Activated naive CD8-positive, alpha-beta T cell treated with anti-CD3 and anti-CD28 coated beads, Interleukin-2, amount 50 U/mL, for 16 hours (primary cell): ENCODE measurements around the gene MMEL1.
"Not testable (repeated sequence)": the region's sequence is repeated elsewhere in the genome, so short reads cannot be mapped to it uniquely, and the experiment has no call there.

Source experiments
- DNase-seq: peaks from one replicate; pipeline ENCODE4 v3.0.0-alpha.2; 2020; ENCODE audit warnings: low read depth, low spot score

The MMEL1 gene, protein sequence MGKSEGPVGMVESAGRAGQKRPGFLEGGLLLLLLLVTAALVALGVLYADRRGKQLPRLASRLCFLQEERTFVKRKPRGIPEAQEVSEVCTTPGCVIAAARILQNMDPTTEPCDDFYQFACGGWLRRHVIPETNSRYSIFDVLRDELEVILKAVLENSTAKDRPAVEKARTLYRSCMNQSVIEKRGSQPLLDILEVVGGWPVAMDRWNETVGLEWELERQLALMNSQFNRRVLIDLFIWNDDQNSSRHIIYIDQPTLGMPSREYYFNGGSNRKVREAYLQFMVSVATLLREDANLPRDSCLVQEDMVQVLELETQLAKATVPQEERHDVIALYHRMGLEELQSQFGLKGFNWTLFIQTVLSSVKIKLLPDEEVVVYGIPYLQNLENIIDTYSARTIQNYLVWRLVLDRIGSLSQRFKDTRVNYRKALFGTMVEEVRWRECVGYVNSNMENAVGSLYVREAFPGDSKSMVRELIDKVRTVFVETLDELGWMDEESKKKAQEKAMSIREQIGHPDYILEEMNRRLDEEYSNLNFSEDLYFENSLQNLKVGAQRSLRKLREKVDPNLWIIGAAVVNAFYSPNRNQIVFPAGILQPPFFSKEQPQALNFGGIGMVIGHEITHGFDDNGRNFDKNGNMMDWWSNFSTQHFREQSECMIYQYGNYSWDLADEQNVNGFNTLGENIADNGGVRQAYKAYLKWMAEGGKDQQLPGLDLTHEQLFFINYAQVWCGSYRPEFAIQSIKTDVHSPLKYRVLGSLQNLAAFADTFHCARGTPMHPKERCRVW

DNA sequence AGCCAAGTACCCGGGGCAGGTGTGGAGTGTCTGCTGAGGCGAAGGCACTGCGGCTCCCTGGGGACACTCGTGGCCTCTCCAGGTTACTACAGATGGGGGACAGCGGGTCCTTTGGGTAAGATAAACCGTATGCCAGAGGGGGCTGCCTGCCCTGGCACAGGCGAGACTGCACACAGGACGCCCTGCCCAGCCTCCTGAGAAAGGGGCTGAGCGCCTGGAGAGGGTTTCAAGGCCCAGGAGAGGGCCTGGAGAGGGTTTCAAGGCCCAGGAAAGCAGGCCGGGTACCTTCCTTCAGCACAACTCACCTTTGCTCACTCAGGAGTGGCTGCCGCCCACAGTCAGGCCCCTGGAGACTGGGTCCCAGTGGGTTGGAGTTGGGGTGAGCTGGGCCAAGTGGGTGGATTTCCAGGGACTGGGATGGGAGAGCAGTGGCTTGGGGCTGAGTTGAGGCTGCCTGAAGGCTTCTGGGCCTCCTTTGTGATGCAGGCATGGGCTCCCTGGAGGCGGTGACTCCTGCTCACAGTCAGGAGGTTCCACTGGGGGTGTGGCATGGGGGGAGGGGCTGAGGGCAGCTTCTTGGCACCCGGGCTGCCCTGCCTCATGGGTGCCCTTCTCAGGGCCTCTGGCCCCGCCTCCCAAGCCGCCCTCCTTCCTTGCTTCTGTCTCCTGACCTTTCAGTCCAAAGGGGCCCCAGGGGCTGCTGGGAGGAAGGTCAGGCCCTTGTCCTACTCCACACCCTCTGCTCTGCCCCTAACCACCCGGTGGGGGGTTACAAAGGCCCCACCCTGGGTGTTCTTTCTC, at the start of gene MMEL1:
MMEL1 (minus strand) TSS at position 456 of the 801 bp plus-strand sequence. CDS start 3,532 bp downstream, outside the sequence.
- DNase-seq: no peak

DNA sequence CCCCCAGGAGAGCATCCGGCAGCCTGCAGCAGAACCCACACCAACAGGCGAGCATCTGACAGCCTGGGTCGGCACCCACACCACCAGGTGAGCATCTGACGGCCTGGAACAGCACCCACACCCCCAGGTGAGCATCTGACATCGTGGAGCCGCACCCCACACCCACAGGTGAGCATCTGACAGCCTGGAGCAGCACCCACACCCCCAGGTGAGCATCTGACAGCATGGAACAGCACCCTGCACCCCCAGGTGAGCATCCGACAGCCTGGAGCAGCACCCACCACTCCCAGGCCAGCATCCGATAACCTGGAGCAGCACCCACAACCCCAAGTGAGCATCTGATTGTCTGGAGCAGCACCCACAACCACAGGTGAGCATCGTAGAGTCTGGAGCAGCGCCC, 43.9 kb upstream of the MMEL1 start:
- DNase-seq: not testable (repeated sequence)

DNA sequence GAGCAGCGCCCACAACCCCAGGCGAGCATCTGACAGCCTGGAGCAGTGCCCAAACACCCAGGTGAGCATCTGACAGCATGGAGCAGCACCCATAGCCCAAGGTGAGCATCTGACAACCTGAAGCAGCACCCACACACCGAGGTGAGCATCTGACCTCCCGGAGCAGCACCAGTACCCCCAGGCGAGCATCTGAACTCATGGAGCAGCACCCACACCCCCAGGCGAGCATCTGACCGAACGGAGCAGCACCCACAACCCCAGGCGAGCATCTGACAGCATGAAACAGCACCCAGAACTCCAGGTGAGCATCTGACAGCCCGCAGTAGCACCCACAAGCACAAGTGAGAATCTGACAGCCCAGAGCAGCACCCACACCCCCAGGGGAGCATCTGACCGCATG, 38.8 kb upstream of the MMEL1 start:
- not testable (repeated sequence) for DNase-seq

DNA sequence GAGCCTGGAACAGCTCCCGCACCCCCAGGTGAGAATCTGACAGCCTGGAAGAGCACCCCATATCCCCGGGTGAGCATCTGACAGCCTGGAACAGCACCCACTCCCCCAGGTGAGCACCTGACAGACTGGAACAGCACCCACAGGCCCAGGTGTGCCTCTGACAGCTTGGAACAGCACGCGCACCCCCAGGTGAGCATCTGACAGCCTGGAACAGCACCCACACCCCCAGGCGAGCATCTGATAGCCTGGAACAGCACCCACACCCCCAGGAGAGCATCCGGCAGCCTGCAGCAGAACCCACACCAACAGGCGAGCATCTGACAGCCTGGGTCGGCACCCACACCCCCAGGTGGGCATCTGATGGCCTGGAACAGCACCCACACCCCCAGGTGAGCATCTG, 27.0 kb upstream of the MMEL1 start:
- not testable (repeated sequence) for DNase-seq

DNA sequence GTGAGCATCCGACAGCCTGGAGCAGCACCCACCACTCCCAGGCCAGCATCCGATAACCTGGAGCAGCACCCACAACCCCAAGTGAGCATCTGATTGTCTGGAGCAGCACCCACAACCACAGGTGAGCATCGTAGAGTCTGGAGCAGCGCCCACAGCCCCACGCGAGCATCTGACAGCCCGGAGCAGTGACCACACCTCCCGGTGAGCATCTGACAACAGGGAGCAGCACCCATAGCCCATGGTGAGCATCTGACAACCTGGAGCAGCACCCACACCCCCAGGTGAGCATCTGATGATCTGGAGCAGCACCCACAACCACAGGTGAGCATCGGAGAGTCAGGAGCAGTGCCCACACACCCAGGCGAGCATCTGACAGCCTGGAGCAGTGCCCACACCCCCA, 25.1 kb upstream of the MMEL1 start:
- not testable (repeated sequence) for DNase-seq

DNA sequence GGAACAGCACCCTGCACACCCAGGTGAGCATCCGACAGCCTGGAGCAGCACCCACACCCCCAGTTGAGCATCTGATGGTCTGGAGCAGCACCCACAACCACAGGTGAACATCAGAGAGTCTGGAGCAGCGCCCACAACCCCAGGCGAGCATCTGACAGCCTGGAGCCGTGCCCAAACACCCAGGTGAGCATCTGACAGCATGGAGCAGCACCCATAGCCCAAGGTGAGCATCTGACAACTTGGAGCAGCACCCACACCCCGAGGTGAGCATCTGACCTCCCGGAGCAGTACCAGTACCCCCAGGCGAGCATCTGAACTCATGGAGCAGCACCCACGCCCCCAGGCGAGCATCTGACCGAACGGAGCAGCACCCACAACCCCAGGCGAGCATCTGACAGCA, 24.3 kb upstream of the MMEL1 start:
- DNase-seq: not testable (repeated sequence)

DNA sequence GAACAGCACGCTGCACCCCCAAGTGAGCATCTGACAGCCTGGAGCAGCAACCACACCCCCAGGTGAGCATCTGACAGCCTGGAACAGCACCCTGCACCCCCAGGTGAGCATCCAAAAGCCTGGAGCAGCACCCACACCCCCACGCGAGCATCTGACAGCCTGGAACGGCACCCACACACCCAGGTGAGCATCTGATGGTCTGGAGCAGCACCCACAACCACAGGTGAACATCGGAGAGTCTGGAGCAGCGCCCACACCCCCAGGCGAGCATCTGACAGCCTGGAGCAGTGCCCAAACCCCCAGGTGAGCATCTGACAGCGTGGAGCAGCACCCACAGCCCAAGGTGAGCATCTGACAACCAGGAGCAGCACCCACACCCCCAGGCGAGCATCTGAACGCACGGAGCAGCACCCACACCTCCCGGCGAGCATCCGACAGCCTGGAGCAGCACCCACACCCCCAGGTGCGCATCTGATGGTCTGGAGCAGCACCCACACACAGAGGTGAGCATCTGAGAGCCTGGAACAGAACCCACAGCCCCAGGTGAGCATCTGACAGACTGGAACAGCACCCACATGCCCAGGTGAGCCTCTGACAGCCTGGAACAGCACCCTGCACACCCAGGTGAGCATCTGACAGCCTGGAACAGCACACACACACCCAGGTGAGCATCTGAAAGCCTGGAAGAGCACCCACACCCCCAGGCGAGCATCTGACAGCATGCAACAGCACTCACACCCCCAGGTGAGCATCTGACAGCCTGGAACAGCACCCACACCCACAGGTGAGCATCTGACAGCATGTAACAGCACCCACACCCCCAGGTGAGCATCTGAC, 23.0 kb upstream of the MMEL1 start:
- not testable (repeated sequence) for DNase-seq

DNA sequence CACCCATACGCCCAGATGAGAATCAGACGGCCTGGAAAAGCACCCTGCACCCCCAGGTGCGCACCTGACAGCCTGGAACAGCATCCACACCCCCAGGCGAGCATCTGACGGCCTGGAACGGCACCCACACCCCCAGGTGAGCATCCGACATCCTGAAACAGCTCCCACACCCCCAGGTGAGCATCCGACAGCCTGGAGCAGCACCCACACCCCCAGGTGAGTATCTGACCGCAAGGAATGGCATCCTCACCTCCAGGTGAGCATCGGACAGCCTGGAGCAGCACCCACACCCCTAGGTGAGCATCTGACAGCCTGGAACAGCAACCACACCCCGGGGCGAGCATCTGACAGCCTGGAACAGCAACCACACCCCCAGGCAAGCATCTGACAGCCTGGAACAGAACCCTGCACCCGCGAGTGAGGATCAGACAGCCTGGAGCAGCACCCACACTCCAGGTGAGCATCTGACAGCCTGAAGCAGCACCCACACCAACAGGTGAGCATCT, 21.7 kb upstream of the MMEL1 start:
- not testable (repeated sequence) for DNase-seq

DNA sequence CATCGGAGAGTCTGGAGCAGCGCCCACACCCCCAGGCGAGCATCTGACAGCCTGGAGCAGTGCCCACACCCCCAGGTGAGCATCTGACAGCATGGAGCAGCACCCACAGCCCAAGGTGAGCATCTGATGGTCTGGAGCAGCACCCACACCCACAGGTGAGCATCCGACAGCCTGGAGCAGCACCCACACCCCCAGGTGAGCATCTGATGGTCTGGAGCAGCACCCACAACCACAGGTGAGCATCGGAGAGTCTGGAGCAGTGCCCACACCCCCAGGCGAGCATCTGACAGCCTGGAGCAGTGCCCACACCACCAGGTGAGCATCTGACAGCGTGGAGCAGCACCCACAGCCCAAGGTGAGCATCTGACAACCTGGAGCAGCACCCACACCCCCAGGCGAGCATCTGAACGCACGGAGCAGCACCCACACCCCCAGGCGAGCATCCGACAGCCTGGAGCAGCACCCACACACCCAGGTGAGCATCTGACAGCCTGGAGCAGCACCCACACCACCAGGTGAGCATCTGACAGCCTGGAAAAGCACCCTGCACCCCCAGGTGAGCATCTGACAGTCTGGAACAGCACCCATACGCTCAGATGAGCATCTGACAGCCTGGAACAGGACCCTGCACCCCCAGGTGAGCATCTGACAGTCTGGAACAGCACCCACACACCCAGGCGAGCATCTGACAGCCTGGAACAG, 21.1 kb upstream of the MMEL1 start:
- DNase-seq: not testable (repeated sequence)

DNA sequence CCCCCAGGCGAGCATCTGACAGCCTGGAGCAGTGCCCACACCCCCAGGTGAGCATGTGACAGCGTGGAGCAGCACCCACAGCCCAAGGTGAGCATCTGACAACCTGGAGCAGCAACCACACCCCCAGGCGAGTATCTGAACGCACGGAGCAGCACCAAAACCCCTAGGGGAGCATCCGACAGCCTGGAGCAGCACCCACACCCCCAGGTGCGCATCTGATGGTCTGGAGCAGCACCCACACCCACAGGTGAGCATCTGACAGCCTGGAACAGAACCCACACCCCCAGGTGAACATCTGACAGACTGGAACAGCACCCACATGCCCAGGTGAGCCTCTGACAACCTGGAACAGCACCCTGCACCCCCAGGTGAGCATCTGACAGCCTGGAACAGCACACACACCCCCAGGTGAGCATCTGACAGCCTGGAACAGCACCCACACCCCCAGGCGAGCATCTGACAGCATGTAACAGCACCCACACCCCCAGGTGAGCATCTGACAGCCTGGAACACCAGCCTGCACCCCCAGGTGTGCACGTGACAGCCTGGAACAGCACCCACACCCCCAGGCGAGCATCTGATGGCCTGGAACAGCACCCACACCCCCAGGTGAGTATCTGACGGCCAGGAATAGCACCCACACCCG, 20.2 kb upstream of the MMEL1 start:
- not testable (repeated sequence) for DNase-seq

DNA sequence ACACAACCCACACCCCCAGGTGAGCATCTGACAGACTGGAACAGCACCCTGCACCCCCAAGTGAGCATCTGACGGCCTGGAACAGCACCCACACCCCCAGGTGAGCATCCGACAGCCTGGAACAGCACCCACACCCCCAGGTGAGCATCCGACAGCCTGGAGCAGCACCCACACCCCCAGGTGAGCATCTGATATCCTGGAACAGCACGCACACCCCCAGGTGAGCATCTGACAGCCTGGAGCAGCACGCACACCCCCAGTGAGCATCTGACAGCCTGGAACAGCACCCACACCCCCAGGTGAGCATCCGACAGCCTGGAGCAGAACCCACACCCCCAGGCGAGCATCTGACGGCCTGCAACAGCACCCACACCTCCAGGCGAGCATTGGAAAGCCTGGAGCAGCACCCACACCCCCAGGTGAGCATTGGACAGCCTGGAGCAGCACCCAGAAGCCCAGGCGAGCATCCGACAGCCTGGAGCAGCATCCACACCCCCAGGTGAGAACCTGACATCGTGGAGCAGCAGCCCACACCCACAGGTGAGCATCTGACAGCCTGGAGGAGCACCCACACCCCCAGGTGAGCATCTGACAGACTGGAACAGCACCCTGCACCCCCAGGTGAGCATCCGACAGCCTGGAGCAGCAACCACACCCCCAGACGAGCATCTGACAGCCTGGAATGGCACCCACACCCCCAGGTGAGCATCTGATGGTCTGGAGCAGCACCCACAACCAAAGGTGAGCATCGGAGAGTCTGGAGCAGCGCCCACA, 19.5 kb upstream of the MMEL1 start:
- not testable (repeated sequence) for DNase-seq

DNA sequence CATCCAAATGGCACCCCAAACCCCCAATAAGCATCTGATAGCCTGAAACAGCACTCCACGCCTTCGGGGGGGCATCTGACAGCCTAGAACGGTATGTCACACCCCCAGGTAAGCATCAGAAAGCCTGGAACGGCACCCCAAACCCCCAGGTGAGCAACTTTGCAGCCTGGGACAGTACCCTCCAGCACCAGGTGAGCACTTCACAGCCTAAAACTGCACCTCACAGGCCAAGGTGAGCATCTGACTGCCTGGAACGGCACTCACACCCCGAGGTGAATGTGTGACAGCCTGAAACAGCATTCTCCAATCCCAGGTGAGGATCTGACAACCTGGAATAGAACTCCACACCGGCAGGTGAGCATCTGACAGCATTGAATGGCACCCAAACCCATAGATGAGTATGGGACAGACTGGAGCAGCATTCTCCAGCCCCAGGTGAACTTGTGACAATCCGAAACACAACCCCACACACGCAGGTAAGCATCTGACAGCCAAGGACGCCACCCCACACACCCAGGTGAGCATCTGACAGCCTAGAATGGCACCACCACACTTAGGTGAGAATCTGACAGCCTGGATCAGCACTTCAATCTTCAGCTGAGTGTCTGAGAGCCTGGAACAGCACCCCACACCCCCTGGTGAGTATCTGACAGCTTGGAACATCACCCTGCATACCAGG, 18.3 kb upstream of the MMEL1 start:
- no peak for DNase-seq

DNA sequence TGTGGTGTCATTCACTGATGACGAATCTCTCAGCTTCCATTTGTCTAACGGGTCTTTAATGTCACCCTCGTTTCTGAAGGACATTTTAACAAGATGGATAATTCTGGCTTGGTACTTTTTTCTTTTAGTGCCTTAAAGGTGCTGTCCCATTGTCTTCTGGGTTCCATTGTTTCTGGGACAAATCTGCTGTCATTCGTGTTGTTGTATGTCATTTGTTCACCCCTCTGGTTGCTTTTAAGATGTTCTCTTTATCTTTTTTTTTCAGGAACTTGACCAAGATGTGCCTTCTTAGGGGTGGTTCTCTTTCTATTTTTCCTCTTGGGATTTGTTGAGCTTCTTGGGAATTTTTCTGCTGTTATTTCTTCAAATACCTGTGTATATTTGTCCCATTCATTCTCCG, 14.0 kb upstream of the MMEL1 start:
- no peak for DNase-seq

DNA sequence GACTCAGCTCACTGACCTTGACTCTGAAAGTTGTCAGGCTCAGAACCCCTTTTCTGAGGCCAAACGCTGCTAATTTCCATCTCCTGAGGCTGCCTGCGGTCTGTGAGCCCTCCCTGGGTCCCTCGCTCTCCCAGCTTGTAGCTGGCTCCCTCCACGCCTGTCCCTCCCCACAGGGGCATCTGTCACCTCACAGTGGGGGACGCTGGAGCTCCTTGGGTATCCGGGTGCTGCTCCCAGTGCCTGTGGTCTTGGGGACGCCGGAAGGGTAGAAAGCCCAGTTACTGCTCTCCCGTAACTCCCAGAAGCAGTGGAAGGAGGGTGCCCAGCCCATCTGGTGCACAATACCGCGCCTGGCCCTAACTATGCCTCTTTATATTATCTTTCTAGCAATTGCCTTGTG, 13.0 kb upstream of the MMEL1 start:
- DNase-seq: no peak

DNA sequence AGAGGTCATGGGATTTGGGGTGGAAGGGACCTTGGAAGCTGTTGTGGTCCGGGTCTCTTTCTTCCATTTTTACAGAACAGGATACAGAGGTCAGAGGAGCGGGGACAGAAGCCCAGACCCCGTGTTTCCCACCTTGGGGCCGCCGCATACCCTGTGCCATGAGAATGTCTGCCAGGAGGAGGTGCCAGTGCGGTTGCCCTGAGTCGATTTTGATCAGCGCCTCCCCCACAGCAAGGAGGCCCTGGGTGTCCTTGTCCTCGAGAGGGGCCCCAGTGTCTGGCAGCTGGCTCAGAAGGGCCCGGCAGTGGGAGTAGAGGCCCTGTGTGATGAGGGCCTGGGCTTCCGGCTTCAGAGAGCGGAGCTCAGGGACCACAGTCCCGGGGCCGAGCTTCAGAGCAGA, 12.3 kb upstream of the MMEL1 start:
- DNase-seq: no peak

DNA sequence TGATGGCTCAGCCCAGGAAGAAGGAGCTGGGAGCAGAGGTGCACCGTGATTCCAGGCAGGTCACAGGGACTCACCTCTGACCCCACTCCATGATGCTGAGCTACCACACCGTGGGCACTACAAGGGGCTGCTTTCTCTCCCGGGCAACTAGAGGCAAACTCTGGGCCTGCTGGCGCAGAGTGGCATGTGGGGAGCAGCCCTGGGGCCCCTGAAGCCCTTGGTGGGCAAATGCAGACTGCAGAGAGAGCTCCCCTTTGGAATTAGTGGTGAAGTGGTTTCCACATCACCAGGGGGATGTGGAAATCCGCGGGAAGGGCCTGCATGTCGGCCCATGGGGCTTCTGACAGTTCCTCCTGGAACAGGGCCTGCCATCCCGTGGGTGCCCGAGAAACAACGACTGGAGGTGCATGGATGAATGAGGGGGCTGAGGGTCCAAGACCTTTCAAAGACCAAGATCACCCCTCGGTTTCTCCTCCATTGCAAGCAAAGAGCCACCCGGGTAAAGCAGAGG, 11.8 kb upstream of the MMEL1 start:
- no peak for DNase-seq

DNA sequence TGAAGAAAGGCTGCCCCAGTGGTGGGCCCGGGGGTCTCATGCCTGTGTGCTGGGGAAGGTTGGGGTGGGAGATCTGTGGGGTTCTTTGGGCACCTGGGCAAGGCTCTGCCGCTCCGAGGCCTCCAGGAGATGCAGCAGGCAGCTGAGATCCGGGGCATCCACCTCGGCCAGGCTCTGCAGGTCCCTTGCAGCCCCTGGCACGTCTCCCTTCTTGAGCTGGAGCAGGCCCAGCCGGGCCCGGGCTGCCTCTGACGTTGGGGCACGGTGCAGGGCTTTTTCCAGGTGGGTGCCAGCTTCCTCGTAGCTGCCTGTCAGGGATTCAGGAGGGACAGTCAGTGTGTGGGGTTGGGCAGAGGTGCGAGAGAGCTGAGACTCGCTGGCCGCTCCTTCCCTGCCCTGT, 11.4 kb upstream of the MMEL1 start:
- no peak for DNase-seq

DNA sequence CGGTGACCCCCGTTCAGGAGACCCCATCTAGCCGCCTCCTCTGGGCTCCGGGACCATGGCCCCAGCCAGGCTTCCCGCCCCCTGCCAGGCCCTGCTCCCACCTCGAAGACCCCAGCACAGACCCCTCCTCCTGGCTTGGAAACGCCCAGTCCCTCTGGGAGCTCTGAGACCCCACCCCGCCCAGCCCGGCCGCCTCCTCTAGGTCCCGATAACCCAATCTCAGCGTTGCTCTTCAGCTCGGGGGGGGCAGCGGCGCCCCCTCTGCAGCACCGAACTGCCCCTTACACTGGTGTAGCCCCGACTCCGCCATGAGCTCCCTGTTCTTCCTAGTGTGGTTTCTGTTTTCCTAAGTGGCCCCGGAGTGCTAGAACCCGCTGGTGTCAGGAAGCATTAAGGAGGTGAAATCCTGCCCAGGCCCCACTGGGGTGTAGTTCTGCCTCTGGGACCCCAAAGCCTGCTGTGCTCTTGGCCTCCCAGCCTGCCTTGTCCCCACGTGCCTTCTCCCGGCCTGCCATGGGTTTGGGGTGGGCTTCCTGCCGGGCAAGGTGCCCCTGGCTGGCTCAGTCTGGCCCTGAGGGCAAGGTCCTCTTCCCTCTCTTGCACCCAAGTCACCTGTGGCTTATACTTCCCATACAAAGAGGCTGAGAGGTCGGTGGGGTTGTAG, 10.7 kb upstream of the MMEL1 start:
- no peak for DNase-seq
